ENCODE results near the gene PCDH12. TPM values are rescaled to one million over a fixed set of nuclear protein-coding genes. Genes with fewer than 3 reads are reported as not detected.

Gene PCDH12
- 12.1 and 23.0 TPM in 2 replicates for total RNA-seq

- peak; percentile 65 for DNase-seq (ENCODE audit: low read depth, low spot score)
These were observed at the start of gene PCDH12 for GRCh38 chr5:141958113-141958512. Gene PCDH12, minus strand, starts transcription at chr5:141958202. Its CDS starts 351 bp downstream, at chr5:141957851.

- DNase-seq (ENCODE audit: low read depth, low spot score), result no peak
These were observed 49.2 kb upstream of the PCDH12 start for GRCh38 chr5:142007237-142007544.

- no peak for DNase-seq (ENCODE audit: low read depth, low spot score)
These were observed 48.6 kb upstream of the PCDH12 start for GRCh38 chr5:142006363-142007236.

- DNase-seq (ENCODE audit: low read depth, low spot score), result no peak
These were observed 45.3 kb upstream of the PCDH12 start for GRCh38 chr5:142003266-142003800.

GRCh38 chr5:142000704-142001484 lies 42.9 kb upstream of the PCDH12 start:
- DNase-seq (ENCODE audit: low read depth, low spot score), result no peak

GRCh38 chr5:142000173-142000572 lies 42.2 kb upstream of the PCDH12 start:
- no peak for DNase-seq (ENCODE audit: low read depth, low spot score)

GRCh38 chr5:141997358-141997960 lies 39.5 kb upstream of the PCDH12 start:
- DNase-seq (ENCODE audit: low read depth, low spot score), result no peak

GRCh38 chr5:141995656-141996055 lies 37.7 kb upstream of the PCDH12 start:
- no peak for DNase-seq (ENCODE audit: low read depth, low spot score)

GRCh38 chr5:141994511-141995136 lies 36.6 kb upstream of the PCDH12 start:
- DNase-seq (ENCODE audit: low read depth, low spot score), result no peak

GRCh38 chr5:141992349-141992963 lies 34.5 kb upstream of the PCDH12 start:
- no peak for DNase-seq (ENCODE audit: low read depth, low spot score)

- DNase-seq (ENCODE audit: low read depth, low spot score), result no peak
These were observed 31.7 kb upstream of the PCDH12 start for GRCh38 chr5:141989720-141990119.

- DNase-seq (ENCODE audit: low read depth, low spot score), result no peak
These were observed 28.1 kb upstream of the PCDH12 start for GRCh38 chr5:141986072-141986471.

GRCh38 chr5:141982626-141983025 lies 24.6 kb upstream of the PCDH12 start:
- no peak for DNase-seq (ENCODE audit: low read depth, low spot score)

GRCh38 chr5:141978389-141978788 lies 20.4 kb upstream of the PCDH12 start:
- no peak for DNase-seq (ENCODE audit: low read depth, low spot score)

- DNase-seq (ENCODE audit: low read depth, low spot score), result no peak
These were observed 18.2 kb upstream of the PCDH12 start for GRCh38 chr5:141976176-141976575.

GRCh38 chr5:141973871-141974595 lies 16.0 kb upstream of the PCDH12 start:
- DNase-seq (ENCODE audit: low read depth, low spot score), result no peak

GRCh38 chr5:141969783-141970771 lies 12.1 kb upstream of the PCDH12 start:
- DNase-seq (ENCODE audit: low read depth, low spot score), result no peak

GRCh38 chr5:141968914-141969608 lies 11.1 kb upstream of the PCDH12 start, which contains the start of gene RNF14:
Gene RNF14, plus strand, starts transcription at chr5:141969105. Its CDS starts 4,484 bp downstream, at chr5:141973589.
- DNase-seq (ENCODE audit: low read depth, low spot score), result peak; percentile 81
